Embryonic facial prominence (tissue), 1 donor: ENCODE data around the gene ATG3.
"Not testable (repeated sequence)": the region's sequence is repeated elsewhere in the genome, so short reads cannot be mapped to it uniquely, and the experiment has no call there.

Source experiments
- DNase-seq: peaks from one replicate; pipeline ENCODE4 v3.0.0-alpha.2; 2016; ENCODE audit errors: extremely low spot score

ATG3 gene

GRCh38 chr3:112560721-112561483 lies 860 bp downstream of the ATG3 start:
- peak; percentile 66 for DNase-seq

GRCh38 chr3:112560307-112560706 lies 1.5 kb downstream of the ATG3 start:
- no peak for DNase-seq

GRCh38 chr3:112557976-112558375 lies 3.8 kb downstream of the ATG3 start:
- no peak for DNase-seq

- DNase-seq: no peak
These were observed 6.1 kb downstream of the ATG3 start for GRCh38 chr3:112555535-112556170.

- no peak for DNase-seq
These were observed 10.9 kb downstream of the ATG3 start for GRCh38 chr3:112550859-112551258.

- DNase-seq: no peak
These were observed 15.5 kb downstream of the ATG3 start for GRCh38 chr3:112546216-112546759.

GRCh38 chr3:112539825-112540650 lies 21.7 kb downstream of the ATG3 start:
- no peak for DNase-seq

- peak; percentile 12 for DNase-seq
These were observed 30.4 kb downstream of the ATG3 start for GRCh38 chr3:112531358-112531781.

- no peak for DNase-seq
These were observed 31.2 kb downstream of the ATG3 start for GRCh38 chr3:112530573-112530972.

GRCh38 chr3:112524127-112524526 lies 37.6 kb downstream of the ATG3 start:
- DNase-seq: not testable (repeated sequence)

- DNase-seq: peak; percentile 66
These were observed 42.2 kb downstream of the ATG3 start for GRCh38 chr3:112519424-112520001.

GRCh38 chr3:112518970-112519369 lies 42.8 kb downstream of the ATG3 start:
- DNase-seq: not testable (repeated sequence)

- DNase-seq: no peak
These were observed 47.1 kb downstream of the ATG3 start for GRCh38 chr3:112514527-112515128.

GRCh38 chr3:112512320-112512719 lies 49.4 kb downstream of the ATG3 start:
- DNase-seq: no peak

GRCh38 chr3:112508860-112509259 lies 52.9 kb downstream of the ATG3 start:
- no peak for DNase-seq

- no peak for DNase-seq
These were observed 53.5 kb downstream of the ATG3 start for GRCh38 chr3:112508261-112508660.

GRCh38 chr3:112505907-112506306 lies 55.9 kb downstream of the ATG3 start:
- no peak for DNase-seq

- DNase-seq: no peak
These were observed 57.6 kb downstream of the ATG3 start for GRCh38 chr3:112504123-112504522.

- DNase-seq: no peak
These were observed 58.3 kb downstream of the ATG3 start for GRCh38 chr3:112503304-112503972.

- no peak for DNase-seq
These were observed 61.1 kb downstream of the ATG3 start for GRCh38 chr3:112500621-112501020.
